Kidney capillary endothelial cell (primary cell): ENCODE results near the gene CASP3.
"Not testable (repeated sequence)": the region's sequence is repeated elsewhere in the genome, so short reads cannot be mapped to it uniquely, and the experiment has no call there.

Source experiments
- DNase-seq: peaks from one replicate; pipeline ENCODE4 v3.0.0-alpha.2; 2018; ENCODE audit warnings: low spot score

Gene CASP3

DNA sequence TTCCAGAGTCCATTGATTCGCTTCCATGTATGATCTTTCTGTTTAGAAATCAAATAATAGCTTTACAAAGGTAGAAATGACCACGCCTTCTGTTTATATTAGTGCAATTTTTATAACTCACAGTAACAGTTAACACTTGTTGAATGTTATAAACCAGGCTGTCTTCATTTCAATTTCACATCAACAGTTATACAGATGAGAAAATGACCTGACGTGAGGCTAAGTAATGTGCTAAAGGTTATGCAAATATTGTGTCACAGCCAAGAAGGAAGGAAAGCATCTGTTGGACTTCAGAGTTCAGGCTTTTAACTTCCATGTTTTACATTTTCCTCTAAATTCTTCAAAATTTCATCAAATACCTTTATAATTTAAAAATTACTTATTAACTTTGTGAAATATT, 13.9 kb downstream of the CASP3 start:
- DNase-seq, result no peak

DNA sequence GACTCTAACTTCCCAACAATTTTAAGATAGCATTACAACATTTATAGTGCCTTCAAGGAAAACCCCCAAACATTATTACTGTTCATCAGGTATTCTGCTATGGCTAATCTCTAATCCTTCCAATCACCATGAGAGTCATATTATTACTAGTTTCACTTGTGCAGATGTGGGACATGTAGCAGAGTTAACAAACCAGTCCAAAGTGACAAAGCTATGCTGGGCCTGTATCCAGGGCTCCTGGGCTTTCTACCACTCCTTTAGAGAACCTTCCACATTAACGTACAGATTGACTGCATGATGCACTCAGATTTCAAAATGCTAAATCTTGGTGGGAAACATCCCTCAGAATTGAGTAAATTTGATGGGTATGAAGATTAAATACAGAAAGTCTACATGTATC, 16.4 kb downstream of the CASP3 start:
- DNase-seq, result no peak

DNA sequence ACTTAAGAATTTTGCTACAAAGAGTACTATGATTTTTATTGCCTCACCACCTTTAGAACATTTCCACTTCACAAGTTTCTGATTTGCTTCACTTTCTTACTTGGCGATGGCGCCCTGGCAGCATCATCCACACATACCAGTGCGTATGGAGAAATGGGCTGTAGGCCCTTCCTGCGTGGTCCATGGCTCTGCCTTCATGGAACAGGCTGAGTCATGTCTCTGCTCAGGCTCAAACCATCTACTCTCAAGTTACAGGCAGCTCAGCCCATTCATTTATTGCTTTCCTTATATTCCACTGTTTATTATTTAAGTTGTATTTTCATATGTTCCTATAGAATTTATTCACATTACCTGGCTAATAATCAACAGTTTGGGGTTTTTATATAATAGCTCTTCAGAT, 21.1 kb downstream of the CASP3 start:
- DNase-seq, result no peak

DNA sequence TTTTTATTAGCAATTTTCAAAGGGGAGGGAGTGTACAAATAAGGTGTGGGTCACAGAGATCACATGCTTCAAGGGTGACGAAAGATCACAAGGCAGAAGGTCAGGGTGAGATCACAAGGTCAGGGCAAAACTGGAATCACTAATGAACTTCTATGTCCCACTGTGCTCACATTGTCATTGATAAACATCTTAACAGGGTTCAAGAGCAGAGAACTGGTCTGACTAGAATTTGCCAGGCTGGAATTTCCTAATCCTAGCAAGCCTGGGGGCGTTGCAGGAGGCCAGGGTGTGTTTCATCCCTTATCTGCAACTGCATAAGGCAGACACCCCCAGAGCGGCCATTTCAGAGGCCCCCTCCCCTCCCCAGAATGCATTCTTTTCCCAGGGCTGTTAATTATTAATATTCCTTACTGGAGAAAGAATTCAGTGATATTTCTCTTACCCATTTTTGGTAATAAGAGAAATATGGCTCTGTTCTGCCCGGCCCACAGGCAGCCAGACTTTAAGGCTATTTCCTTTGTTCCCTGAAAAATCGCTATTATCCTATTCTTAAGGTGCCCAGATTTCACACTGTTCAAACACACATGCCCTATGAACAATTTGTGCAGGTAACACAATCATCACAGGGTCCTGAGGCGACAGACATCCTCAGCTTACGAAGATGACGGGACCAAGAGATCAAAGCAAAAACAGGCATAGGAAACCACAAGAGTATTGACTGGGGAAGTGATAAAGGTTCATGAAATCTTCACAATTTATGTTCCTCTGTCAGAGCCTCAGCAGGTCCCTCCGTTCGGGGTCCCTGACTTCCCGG, 23.3 kb downstream of the CASP3 start:
- DNase-seq, result not testable (repeated sequence)

DNA sequence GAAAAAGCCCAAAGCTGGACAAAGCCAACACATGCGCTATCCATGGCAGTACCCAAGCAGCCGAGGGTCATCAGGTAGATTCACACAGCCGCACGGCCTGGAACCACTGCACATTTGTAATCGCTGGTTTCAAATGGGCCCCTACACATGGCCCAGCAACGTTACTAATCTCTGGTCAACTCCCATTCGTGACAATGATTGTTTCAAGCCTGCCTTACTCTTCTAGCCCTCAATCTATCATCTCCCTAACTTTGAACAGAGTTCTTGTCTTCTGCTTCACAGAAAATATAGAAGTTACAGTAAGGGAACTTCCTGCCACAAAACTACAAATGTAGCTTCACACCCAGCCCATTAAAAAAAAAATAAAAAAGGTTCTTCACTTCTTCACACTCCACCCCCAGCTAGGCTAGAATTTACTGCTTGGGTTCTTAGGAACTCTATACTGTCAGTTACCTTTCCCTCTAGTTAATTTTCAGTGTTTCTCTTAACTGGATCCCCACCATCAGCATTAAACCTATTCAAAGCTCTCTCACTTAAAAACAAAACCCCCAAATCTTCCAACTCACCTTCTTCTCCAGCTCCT, 24.2 kb downstream of the CASP3 start:
- DNase-seq, result no peak

DNA sequence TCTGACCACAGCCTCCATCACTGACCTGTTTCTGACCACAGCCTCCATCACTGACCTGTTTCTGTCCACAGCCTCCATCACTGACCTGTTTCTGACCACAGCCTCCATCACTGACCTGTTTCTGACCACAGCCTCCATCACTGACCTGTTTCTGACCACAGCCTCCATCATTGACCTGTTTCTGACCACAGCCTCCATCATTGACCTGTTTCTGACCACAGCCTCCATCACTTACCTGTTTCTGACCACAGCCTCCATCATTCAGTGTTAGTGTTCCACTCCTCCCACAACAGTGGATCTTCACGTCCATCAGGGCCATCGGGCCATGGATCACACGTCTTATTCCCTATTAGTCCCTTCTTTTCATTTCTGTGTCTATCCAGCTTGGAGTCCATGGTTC, 24.7 kb downstream of the CASP3 start:
- not testable (repeated sequence) for DNase-seq

DNA sequence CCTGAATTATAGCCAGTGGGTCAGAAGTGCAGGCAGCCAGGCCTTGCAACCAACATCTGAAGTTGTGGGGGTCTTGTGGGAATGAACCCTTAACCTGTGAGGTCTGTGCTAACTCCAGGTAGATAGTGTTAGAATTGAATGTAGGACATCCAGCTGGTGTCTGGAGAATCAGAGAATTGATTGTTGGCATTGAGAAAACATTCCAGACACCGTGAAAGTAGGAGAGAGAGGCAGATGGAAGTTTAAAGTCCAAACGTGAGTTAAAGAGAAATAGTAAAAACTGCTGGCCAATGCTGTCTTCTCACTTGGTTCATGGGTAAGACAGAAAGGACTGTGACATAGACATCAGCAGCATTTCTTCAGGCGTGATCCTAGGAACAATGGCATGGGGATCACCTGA, 27.7 kb downstream of the CASP3 start:
- no peak for DNase-seq

DNA sequence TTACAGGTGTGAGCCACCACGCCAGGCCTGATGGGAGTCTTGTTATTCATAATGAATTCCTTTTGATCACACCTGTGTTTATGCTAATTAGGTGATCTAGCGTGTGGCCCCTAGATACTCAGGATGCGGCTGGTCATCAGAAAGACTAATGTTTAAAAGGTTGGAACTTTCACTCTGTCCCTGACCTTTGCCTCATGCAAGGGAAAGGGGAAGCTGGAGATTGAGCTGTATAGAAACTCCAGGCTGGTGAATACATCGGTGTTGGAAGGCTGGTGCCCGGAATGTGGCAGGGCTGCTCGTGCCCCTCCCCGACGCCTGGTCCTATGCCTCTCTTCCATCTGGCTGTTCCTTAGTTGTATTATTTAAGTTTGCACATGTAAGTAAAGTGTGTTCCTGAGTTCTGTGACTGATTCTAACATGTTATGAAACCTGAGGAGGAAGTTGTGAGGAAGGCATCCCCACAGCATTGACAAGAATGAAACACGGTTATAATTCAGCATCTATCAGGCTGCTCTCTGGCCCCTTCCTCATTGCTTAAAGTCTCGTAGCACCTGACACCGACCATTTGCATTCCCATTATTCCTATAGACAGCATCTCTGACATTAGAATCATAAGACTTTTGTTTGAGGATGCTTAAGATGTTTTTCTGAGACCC, 28.9 kb downstream of the CASP3 start:
- DNase-seq, result no peak

DNA sequence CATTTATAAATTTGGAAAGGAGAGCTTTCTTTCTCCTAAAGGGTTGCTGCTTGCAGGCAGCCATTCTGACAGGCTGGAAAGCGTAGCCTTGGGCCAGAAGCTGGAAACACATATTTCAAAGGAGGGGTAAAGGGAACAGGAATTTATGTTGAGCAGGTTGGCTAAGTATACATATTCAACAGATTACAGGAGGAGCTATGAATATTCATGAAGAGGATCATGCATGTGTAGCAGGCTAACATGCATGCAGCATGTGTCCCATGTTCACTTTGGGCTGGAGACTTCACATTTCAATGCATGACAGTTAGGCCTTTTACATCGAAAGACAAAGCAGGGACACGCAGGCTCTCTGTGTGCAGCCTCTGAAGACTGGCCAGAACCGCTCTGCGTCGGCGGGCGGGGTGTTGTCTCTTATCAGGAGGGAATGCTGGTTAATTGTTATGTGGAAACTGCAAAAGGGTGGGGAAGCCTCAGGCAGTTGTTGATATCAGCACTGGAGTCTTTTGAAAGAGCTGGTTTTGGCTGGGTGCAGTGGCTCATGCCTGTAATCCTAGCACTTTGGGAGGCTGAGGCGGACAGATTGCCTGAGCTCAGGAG, 31.5 kb downstream of the CASP3 start:
- DNase-seq, result no peak

DNA sequence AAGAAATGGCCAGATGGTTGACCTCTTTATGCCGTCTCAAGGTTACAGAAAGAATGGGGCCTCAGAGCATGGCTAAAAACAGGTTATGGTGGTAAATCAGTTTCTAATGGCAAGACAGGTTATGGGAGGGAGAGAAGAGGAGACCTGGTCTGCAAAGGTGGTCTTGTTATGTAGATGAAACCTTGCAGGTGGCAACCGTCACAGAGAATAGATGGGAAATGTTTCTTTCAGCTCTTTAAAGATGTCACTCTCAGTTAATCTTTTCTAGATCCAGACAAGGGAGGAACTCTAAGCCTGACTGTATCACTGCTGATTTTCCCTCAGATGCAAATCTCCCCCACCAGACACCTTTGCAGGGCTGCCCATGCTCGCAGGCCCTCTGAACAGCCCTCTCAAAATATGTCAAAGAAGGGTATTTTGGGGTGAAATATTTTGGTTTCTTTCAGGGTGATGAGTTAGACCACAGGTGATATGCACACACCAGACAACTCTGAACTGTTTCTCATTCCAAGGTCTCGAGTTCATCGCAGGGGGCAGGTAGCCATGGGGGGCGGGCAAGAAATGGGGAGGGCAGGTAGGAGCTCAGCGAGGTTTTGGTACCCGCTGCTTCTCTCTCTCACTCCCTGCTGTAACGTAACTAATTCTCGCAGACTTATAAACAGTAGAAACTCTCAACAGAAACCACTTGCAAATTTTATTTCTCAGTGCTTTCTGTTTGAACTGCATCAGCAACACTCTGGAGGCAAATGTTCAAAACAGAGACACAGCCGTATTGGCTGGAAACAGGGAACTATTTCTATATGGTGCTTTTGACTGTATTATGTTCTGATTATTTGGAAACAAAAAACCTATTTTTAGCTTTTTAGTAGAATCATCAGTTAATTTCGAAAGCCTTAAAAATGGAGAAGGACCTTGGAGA, 32.4 kb downstream of the CASP3 start:
- no peak for DNase-seq

DNA sequence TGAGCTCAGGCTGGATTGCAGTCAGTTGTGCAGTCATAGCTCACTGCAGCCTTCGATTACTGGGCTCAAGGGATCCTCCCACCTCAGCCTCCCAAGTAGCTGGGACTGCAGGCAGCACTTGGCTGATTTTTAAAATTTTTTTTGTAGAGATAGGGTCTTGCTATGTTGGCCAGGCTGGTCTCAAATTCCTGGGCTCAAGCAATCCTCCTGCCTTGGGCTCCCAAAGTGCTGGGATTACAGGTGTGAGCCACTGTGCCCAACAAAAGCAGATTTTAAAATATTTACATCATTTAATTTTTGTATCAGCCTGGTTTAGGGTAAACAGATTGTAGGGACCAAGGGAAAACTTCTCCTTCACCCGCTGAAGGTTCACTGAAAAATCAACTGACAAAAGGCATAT, 33.1 kb downstream of the CASP3 start:
- not testable (repeated sequence) for DNase-seq

DNA sequence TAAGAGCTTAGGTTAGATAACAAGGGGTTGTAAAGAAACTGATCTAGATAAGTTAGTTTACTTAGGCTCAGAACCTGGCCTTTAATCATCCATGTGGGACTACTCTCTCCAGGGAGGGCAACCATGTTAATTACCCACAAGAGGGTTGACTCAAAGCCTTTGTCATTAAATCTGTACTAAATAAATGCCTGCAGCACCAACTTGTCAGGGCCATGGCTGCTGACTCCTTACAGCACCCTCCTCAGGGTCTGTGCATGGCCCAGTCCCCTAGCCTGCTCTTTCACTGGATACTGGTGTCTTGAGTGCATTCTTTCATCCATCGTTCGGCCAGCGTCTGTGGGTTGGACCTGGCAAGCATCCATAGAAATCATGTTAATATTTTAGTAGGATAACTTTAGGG, 34.7 kb downstream of the CASP3 start:
- no peak for DNase-seq

DNA sequence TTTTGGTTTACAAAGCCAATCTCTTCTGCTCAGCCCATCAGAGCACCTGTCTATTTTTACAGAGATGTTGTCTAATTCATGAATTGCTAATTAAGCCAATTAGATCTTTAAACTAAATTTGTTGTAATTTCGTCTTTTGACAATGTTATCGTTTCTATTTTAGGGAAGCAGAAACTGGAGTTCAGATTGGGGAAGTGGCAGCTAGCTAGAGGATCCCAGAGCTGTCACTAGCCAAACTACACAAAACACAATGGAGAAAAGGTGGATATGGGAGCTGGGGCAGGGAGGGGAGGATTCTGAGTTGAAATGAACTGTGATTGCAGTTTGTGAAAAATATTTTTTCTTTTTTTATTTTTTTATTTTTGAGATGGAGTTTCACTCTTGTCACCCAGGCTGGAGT, 35.8 kb downstream of the CASP3 start:
- no peak for DNase-seq

DNA sequence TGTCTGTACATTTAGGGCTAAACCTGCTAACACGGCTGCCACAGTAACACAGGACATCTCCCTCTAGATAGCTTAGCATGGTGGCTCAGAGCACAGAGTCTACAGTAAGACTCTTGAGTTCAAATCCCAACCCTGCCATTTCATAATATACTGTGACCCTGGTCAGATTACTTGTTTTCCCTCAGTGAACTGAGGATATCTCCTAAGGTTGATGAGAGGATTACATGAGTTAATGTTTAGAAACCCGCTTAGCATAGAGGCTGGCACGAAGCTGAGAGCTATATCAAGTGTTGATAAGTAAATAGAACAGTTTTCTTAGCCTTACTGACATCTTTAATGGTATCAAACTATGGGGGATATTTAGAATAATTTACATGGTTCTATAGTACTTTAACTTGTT, 37.2 kb downstream of the CASP3 start:
- DNase-seq, result no peak

DNA sequence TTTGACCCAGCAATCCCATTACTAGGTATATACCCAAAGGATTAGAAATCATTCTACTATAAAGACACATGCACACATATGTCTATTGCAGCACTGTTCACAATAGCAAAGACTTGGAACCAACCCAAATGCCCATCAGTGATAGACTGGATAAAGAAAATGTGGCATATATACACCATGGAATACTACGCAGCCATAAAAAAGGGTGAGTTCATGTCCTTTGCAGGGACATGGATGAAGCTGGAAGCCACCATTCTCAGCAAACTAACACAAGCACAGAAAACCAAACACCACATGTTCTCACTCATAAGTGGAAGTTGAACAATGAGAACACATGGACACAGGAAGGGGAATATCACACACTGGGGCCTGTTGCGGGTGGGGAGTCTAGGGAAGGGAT, 41.8 kb downstream of the CASP3 start:
- DNase-seq, result not testable (repeated sequence)

DNA sequence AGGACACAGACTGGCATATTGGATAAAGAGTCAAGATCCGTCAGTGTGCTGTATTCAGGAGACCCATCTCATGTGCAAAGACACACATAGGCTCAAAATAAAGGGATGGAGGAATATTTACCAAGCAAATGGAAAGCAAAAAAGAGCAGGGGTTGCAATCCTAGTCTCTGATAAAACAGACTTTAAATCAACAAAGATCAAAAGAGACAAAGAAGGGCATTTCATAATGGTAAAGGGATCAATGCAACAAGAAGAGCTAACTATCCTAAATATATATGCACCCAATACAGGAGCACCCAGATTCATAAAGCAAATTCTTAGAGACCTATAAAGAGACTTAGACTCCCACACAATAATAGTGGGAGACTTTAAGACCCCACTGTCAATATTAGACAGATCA, 46.4 kb downstream of the CASP3 start:
- DNase-seq, result not testable (repeated sequence)

DNA sequence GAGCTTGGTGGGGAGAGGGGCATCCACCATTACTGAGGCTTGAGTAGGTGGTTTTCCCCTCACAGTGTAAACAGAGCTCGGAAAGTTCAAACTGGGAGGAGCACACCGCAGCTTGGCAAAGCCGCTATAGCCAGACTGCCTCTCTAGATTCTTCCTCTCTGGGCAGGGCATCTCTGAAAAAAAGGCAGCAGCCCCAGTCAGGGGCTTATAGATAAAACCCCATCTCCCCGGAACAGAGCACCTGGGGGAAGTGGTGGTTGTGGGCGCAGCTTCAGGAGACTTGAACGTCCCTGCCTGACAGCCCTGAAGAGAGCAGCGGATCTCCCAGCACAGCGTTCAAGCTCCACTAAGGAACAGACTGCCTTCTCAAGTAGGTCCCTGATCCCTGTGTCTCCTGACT, 48.3 kb downstream of the CASP3 start:
- DNase-seq, result not testable (repeated sequence)

DNA sequence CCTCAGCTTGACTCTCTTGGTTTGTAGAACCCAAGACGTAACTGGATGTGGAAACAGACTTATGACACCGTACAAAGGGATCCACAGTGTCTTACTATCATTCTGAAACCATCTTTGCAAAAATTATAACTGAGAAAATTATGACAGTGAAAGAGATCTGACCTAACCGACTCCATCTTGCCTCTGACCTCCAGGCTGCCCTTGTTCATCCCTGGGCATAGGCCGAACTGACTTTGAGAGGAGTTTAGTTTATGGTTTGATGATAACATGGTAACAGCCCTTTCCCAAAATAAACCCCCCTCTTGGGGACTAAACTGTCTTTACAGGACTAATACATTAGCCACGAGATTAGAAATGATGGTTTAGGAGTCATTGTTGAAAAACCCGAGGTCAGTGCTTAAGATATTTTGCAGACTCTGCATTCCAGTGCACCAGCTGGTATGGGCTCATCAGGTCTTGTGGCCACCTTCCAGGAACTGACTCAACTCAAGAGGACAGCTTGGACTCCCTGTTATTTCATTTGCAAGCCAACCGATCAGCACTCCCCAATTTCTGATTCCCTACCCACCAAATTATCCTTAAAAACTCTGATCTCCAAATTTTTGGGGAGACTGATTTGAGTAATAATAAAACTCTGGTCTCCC, 49.6 kb downstream of the CASP3 start:
- no peak for DNase-seq

DNA sequence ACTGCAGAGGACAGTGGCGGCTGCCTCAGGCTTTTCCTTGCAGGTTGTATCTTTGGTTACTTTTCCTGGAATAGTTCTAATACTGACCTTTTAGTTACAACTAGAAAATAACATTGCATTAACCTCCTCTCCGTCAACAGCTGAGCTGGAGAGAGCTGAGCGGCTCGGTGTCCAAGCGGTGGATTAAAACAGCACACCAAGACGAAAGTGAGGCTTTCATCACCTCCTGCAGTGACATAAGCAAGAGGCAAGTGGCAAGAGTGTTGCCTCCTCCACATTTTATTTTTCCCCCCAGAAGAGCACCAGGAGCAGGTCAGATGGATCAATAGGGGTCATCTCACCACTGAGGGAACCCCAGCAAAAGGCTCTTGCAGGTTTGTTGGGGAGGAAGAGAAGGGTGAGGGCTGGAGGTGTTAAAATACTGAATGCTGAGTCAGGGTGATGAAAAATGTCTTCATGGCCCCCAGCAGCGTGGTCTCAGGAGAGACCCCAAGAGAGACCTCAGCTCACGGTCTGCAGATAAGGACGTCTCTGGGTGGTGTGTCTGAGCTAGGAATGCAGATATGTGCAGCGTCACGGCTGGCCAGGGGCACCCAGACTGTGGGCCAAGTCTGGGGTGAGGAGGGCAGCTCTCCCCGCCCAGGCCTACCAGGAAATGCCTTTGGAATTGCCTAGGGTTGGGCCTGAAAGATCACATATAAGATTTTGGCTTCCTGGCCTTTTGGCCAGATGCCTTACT, 50.3 kb downstream of the CASP3 start:
- DNase-seq, result no peak

DNA sequence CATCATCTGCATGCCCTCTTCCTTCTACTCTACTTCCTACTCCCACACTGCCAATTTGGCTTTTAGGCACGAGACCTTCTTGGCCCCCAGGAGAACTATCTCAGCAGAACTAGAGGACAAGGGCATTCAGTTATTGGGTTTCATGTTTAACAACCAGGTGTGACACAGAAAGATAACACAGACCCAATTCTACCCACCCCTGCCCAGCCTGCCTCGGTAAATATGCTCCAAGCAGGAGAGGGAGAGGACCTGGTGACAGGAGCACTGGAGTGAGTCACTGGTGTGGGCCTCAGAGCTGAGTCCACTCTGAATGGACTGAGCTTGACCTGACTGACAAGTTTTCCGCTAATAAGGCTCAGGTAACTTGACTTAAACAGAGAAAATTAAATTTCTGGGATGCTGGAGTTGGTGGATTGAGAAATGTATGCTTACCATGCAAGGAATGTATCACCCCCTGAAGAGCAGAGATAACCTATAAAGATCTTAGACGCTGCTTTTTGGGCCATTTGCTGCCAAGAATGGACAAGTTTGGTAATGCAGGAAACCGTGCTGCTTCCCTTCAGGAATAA, 52.5 kb downstream of the CASP3 start:
- DNase-seq, result no peak
